GM19099 (cell line): ENCODE measurements around the gene SETD1A.

Experiments
- POLR2A ChIP-seq: IDR thresholded peaks from 3 replicates; pipeline ENCODE4 v1.6.1; 2011; ENCODE audit warnings: low read depth; ENCODE audit not compliant: insufficient read length; ENCODE audit errors: extremely low read depth

The SETD1A gene

GRCh38 chr16:30925632-30925987 lies 31.9 kb upstream of the SETD1A start:
- TF ChIP-seq POLR2A: no peak

GRCh38 chr16:30925995-30926811 lies 31.4 kb upstream of the SETD1A start:
- TF ChIP-seq POLR2A: no peak

GRCh38 chr16:30926937-30927788 lies 30.4 kb upstream of the SETD1A start:
- TF ChIP-seq POLR2A: no peak

- no peak for TF ChIP-seq POLR2A
These were observed 29.7 kb upstream of the SETD1A start for GRCh38 chr16:30927789-30928378.

GRCh38 chr16:30928390-30928789 lies 29.2 kb upstream of the SETD1A start:
- TF ChIP-seq POLR2A: no peak

- no peak for TF ChIP-seq POLR2A
These were observed 28.4 kb upstream of the SETD1A start for GRCh38 chr16:30929167-30929566.

- TF ChIP-seq POLR2A: no peak
These were observed 27.4 kb upstream of the SETD1A start for GRCh38 chr16:30930160-30930571.

- no peak for TF ChIP-seq POLR2A
These were observed 26.4 kb upstream of the SETD1A start for GRCh38 chr16:30931068-30931650.

GRCh38 chr16:30934827-30935557 lies 22.6 kb upstream of the SETD1A start:
- no peak for TF ChIP-seq POLR2A

GRCh38 chr16:30937692-30938091 lies 19.9 kb upstream of the SETD1A start:
- no peak for TF ChIP-seq POLR2A

- no peak for TF ChIP-seq POLR2A
These were observed 15.7 kb upstream of the SETD1A start for GRCh38 chr16:30941600-30942425.

GRCh38 chr16:30942426-30942806 lies 15.1 kb upstream of the SETD1A start:
- TF ChIP-seq POLR2A: no peak

GRCh38 chr16:30944352-30944751 lies 13.2 kb upstream of the SETD1A start:
- TF ChIP-seq POLR2A: no peak

- no peak for TF ChIP-seq POLR2A
These were observed 10.6 kb upstream of the SETD1A start for GRCh38 chr16:30946671-30947540.

GRCh38 chr16:30947541-30947858 lies 10.1 kb upstream of the SETD1A start:
- TF ChIP-seq POLR2A: no peak
